CD14-positive monocyte (primary cell): Measurements from ENCODE around the gene PHACTR2. TPM values are rescaled to one million over a fixed set of nuclear protein-coding genes. Genes with fewer than 3 reads are reported as not detected.

Experiments
- DNase-seq, 3 donors: peaks; one replicate each; pipeline ENCODE4 v3.0.0-alpha.2; 2011 to 2022
- H2AFZ ChIP-seq: 2 replicates; pipeline ENCODE4 v1.6.0; 2012; ENCODE audit warnings: mild to moderate bottlenecking, low read depth, low read length, inconsistent platforms; ENCODE audit not compliant: insufficient read depth, poor library complexity, severe bottlenecking
- H3K27ac ChIP-seq, 2 donors: 1 replicate in 1 of 2; 2 replicates in 1 of 2; pipeline ENCODE4 v1.5.1; 2012 to 2013; ENCODE audit warnings: low read length in 2 of 2, control low read depth in 1 of 2, inconsistent platforms in 1 of 2, low read depth in 1 of 2, mild to moderate bottlenecking in 1 of 2
- H3K27me3 ChIP-seq, 2 donors: one replicate each; pipeline versions ENCODE4 v1.6.0 to v1.6.1; 2011 to 2013; ENCODE audit warnings: low read length in 2 of 2; ENCODE audit not compliant: control insufficient read depth in 2 of 2, insufficient read depth in 2 of 2
- H3K36me3 ChIP-seq, 2 donors: replicated peaks in 1 of 2; 1 replicate in 1 of 2; 2 replicates in 1 of 2; pipeline versions ENCODE4 v1.5.1 to v1.6.1; 2012 to 2013; ENCODE audit warnings: low read length in 2 of 2, control low read depth in 1 of 2, inconsistent platforms in 1 of 2, mild to moderate bottlenecking in 1 of 2; ENCODE audit not compliant: insufficient read depth in 2 of 2, control insufficient read depth in 1 of 2
- H3K4me1 ChIP-seq, 2 donors: 1 replicate in 1 of 2; 2 replicates in 1 of 2; pipeline versions ENCODE4 v1.5.1 to v1.6.1; 2012 to 2013; ENCODE audit warnings: low read length in 2 of 2, control low read depth in 1 of 2, inconsistent platforms in 1 of 2, mild to moderate bottlenecking in 1 of 2, moderate library complexity in 1 of 2; ENCODE audit not compliant: insufficient read depth in 2 of 2, control insufficient read depth in 1 of 2
- H3K4me2 ChIP-seq: replicated peaks from 2 replicates; pipeline ENCODE3; 2012; ENCODE audit warnings: low read length, moderate library complexity, mild to moderate bottlenecking; ENCODE audit not compliant: poor library complexity, severe bottlenecking; ENCODE audit errors: extremely low read depth
- H3K4me3 ChIP-seq, 3 experiments: fragments of 200-600 bp in 1 of 3; sonication (generic) in 1 of 3; replicated peaks in 1 of 3; 1 replicate in 2 of 3; 2 replicates in 1 of 3; pipeline ENCODE4 v1.5.1; 2011 to 2013; ENCODE audit warnings: low read length in 3 of 3, mild to moderate bottlenecking in 3 of 3, control low read depth in 2 of 3, low read depth in 2 of 3, inconsistent platforms in 1 of 3, moderate library complexity in 1 of 3
- H3K79me2 ChIP-seq: 2 replicates; pipeline ENCODE4 v1.6.0; 2012; ENCODE audit warnings: mild to moderate bottlenecking, control low read depth, inconsistent platforms, low read length, moderate library complexity; ENCODE audit not compliant: insufficient read depth
- H3K9ac ChIP-seq: 2 replicates; pipeline ENCODE4 v1.6.0; 2017; ENCODE audit warnings: low read length, mild to moderate bottlenecking; ENCODE audit not compliant: insufficient read depth, poor library complexity, severe bottlenecking
- H3K9me3 ChIP-seq, 2 donors: replicated peaks in 1 of 2; 1 replicate in 1 of 2; 2 replicates in 1 of 2; pipeline versions ENCODE4 v1.5.1 to v1.6.1; 2012 to 2013; ENCODE audit warnings: low read length in 2 of 2, control low read depth in 1 of 2; ENCODE audit not compliant: control insufficient read depth in 1 of 2, insufficient read depth in 1 of 2
- H4K20me1 ChIP-seq: 2 replicates; pipeline ENCODE4 v1.6.0; 2012; ENCODE audit warnings: mild to moderate bottlenecking, low read length, control low read depth, moderate library complexity; ENCODE audit not compliant: insufficient read depth
- H3K27ac Mint-ChIP-seq, 7 donors: one replicate each; pipeline ENCODE4 v1.8.0; 2020; ENCODE audit warnings: mild to moderate bottlenecking in 7 of 7, mixed read lengths in 7 of 7, moderate library complexity in 6 of 7, inconsistent platforms in 2 of 7
- H3K27me3 Mint-ChIP-seq, 3 donors: one replicate each; pipeline ENCODE4 v1.8.0; 2021 to 2022; ENCODE audit warnings: low read depth in 3 of 3, mild to moderate bottlenecking in 3 of 3, mixed read lengths in 3 of 3, moderate library complexity in 3 of 3, inconsistent platforms in 1 of 3
- H3K36me3 Mint-ChIP-seq, 2 donors: one replicate each; pipeline ENCODE4 v1.8.0; 2020; ENCODE audit warnings: mixed read lengths in 2 of 2, inconsistent platforms in 1 of 2, mild to moderate bottlenecking in 1 of 2
- H3K4me1 Mint-ChIP-seq: one replicate; pipeline ENCODE4 v1.8.0; 2020; ENCODE audit warnings: mild to moderate bottlenecking, mixed read lengths
- H3K4me3 Mint-ChIP-seq, 2 donors: one replicate each; pipeline ENCODE4 v1.8.0; 2020; ENCODE audit warnings: mild to moderate bottlenecking in 2 of 2, mixed read lengths in 2 of 2, moderate library complexity in 1 of 2
- H3K9me3 Mint-ChIP-seq, 7 donors: one replicate each; pipeline ENCODE4 v1.8.0; 2020 to 2022; ENCODE audit warnings: mixed read lengths in 7 of 7, mild to moderate bottlenecking in 6 of 7, moderate library complexity in 6 of 7, inconsistent platforms in 2 of 7
- CTCF ChIP-seq: fragments of 200-600 bp; IDR thresholded peaks from one replicate; pipeline ENCODE4 v1.8.0; 2022; ENCODE audit warnings: antibody characterized with exemption, mild to moderate bottlenecking
- WGBS: methylation state at CpG from one replicate; pipeline ENCODE4 v1.1.5; 2013; ENCODE audit warnings: missing lambda C conversion rate; ENCODE audit not compliant: insufficient coverage; 5-methylcytosine and 5-hydroxymethylcytosine counted together
- intact Hi-C, 2 donors: fragments of 100-400 bp; cut with micrococcal nuclease; formaldehyde crosslinking; loops; one replicate each; pipeline versions ENCODE4 v1.15.0 to v1.15.1; 2023
- polyA plus RNA-seq, 3 donors: library from polyadenylated mRNA; depleted of rRNA in 1 of 3; unstranded in 2 of 3; stranded (reverse) in 1 of 3; fragments of 300-500 nt in 2 of 3; fragments of >200 nt in 1 of 3; fragmentation: Illumina TruSeq in 2 of 3; gene quantifications; 1 replicate in 2 of 3; 2 replicates in 1 of 3; pipeline ENCODE4 v1.2.3, GENCODE V29; 2012 to 2021

PHACTR2 gene
- polyA plus RNA-seq, 3 donors = 9.6 to 11.6 (median 11.2) TPM

GRCh38 chr6:143739341-143739851 is 61.6 kb downstream of the PHACTR2 start:
- H3K4me1 Mint-ChIP-seq = peaks cover 47% of the 10 kb centered on the region
- no peak overlapping the region for H3K4me3 Mint-ChIP-seq
- Histone ChIP-seq H4K20me1 (no peaks in the 10 kb centered on the region), H2AFZ (no peak overlapping the region), H3K4me3 (no peak overlapping the region), H3K27me3 (no peaks in the 10 kb centered on the region), H3K79me2 (peaks cover 50% of the 10 kb centered on the region), H3K9ac (no peak overlapping the region), H3K4me2 (no peak overlapping the region), H3K36me3 (no peaks in the 10 kb centered on the region), H3K27ac (no peak overlapping the region), H3K4me1 (peaks cover 41% of the 10 kb centered on the region in 2 donors), H3K9me3 (no peaks in the 10 kb centered on the region)
- no peaks in the 10 kb centered on the region for H3K27me3 Mint-ChIP-seq
- no peak for TF ChIP-seq CTCF
- DNase-seq = no peak
- no peaks in the 10 kb centered on the region for H3K9me3 Mint-ChIP-seq
- H3K36me3 Mint-ChIP-seq = peaks cover 4% of the 10 kb centered on the region in 2 donors
- H3K27ac Mint-ChIP-seq = peak overlapping the region in 1 of 7 donors; percentile 28
- intact Hi-C loops = no loop called here
- 94% methylated on average over 8 of the region's 13 CpGs for WGBS

GRCh38 chr6:143740213-143740612 is 62.4 kb downstream of the PHACTR2 start:
- no peaks in the 10 kb centered on the region for H3K27me3 Mint-ChIP-seq
- Histone ChIP-seq H3K79me2 (peaks cover 43% of the 10 kb centered on the region), H3K27me3 (no peaks in the 10 kb centered on the region), H3K4me2 (no peak overlapping the region), H2AFZ (no peak overlapping the region), H3K4me3 (no peak overlapping the region), H4K20me1 (no peaks in the 10 kb centered on the region), H3K4me1 (peaks cover 33 to 34% of the 10 kb centered on the region in 2 donors), H3K36me3 (no peaks in the 10 kb centered on the region), H3K9ac (no peak overlapping the region), H3K27ac (peak overlapping the region in 1 of 2 donors; percentile 52), H3K9me3 (no peaks in the 10 kb centered on the region)
- intact Hi-C loops = no loop called here
- WGBS = no CpG with 5 or more reads among the region's 2 CpGs
- H3K9me3 Mint-ChIP-seq = no peaks in the 10 kb centered on the region
- DNase-seq = no peak
- H3K27ac Mint-ChIP-seq = peak overlapping the region in 1 of 7 donors; percentile 91
- H3K4me3 Mint-ChIP-seq = no peak overlapping the region
- peaks cover 4 to 8% of the 10 kb centered on the region in 2 donors for H3K36me3 Mint-ChIP-seq
- peaks cover 40% of the 10 kb centered on the region for H3K4me1 Mint-ChIP-seq
- TF ChIP-seq CTCF = no peak
